ENCODE measurements around the gene DNAH3. TPM values are rescaled to one million over a fixed set of nuclear protein-coding genes. Genes with fewer than 3 reads are reported as not detected.

The DNAH3 gene
- total RNA-seq, 1 experiment from 2014 or later, result 0.57 TPM

GRCh38 chr16:21081329-21081728, 69.3 kb downstream of the DNAH3 start (continued):
- TF ChIP-seq IRF1 (CRISPR knock-in tag; IDR thresholded peaks at IDR 0.05) (no peak), MXD4 (CRISPR knock-in tag; IDR thresholded peaks at IDR 0.05; ENCODE audit: borderline replicate concordance) (no peak), ZNF396 (CRISPR knock-in tag; IDR thresholded peaks at IDR 0.05; ENCODE audit: borderline replicate concordance) (no peak), ATF1 (CRISPR knock-in tag; IDR thresholded peaks at IDR 0.05) (no peak), TEAD1 (CRISPR knock-in tag; IDR thresholded peaks at IDR 0.05) (no peak), USF1 (CRISPR knock-in tag; IDR thresholded peaks at IDR 0.05) (no peak), ERG (CRISPR knock-in tag; IDR thresholded peaks at IDR 0.05) (no peak), MYBL2 (CRISPR knock-in tag; IDR thresholded peaks at IDR 0.05) (no peak)

GRCh38 chr16:21078563-21078962, 72.1 kb downstream of the DNAH3 start:
- Mint-ChIP-seq H3K4me3 (no peak overlapping the region), H3K36me3 (peaks cover 4% of the 10 kb centered on the region; the same call in 1 of the 2 replicates), H3K9me3 (peaks cover 10% of the 10 kb centered on the region), H3K27ac (no peak overlapping the region), H3K4me1 (0 out of 2 replicates have a peak, but pooled peaks cover 1% of the 10 kb centered on the region), H3K27me3 (ENCODE audit: low read depth) (no peaks in the 10 kb centered on the region)
- POLR2A ChIA-PET, result no interaction called here
- TF ChIP-seq TEAD4 (CRISPR knock-in tag; IDR thresholded peaks at IDR 0.05) (no peak), E2F4 (CRISPR knock-in tag; IDR thresholded peaks at IDR 0.05; ENCODE audit: borderline replicate concordance, low read depth) (no peak), ZNF317 (CRISPR knock-in tag; IDR thresholded peaks at IDR 0.05; ENCODE audit: borderline replicate concordance, low read depth) (no peak), ERG (CRISPR knock-in tag; IDR thresholded peaks at IDR 0.05) (no peak)
- ATAC-seq, result no peak
- CTCF ChIA-PET, result interaction anchor here (0.6 kb wide), 1 partner anchor 178 kb away, joined by 3 read pairs; the partner anchor contains the start of genes DCUN1D3 and LYRM1
- no peak for DNase-seq (ENCODE audit: low spot score)

- no peak overlapping the region for H3K27ac Mint-ChIP-seq
- H3K4me1 Mint-ChIP-seq, result no peaks in the 10 kb centered on the region
- no peak for ATAC-seq
- ChIA-PET CTCF (no interaction called here), POLR2A (no interaction called here)
- H3K27me3 Mint-ChIP-seq (ENCODE audit: low read depth), result no peaks in the 10 kb centered on the region
- H3K9me3 Mint-ChIP-seq, result peaks cover 10% of the 10 kb centered on the region
- H3K4me3 Mint-ChIP-seq, result no peak overlapping the region
- peaks cover 4% of the 10 kb centered on the region; the same call in 1 of the 2 replicates for H3K36me3 Mint-ChIP-seq
- no peak for DNase-seq (ENCODE audit: low spot score)
- TF ChIP-seq ZNF532 (CRISPR knock-in tag; IDR thresholded peaks at IDR 0.05; ENCODE audit: borderline replicate concordance), result no peak
- TF ChIP-seq ZNF281 (CRISPR knock-in tag; IDR thresholded peaks at IDR 0.05), result no peak
- TF ChIP-seq SP1 (CRISPR knock-in tag; conservative IDR thresholded peaks at IDR 0.05), result no peak
- no peak for TF ChIP-seq TEAD1 (CRISPR knock-in tag; IDR thresholded peaks at IDR 0.05)
- no peak for TF ChIP-seq ZBTB43 (CRISPR knock-in tag; IDR thresholded peaks at IDR 0.05)
Observed at GRCh38 chr16:21076186-21076883, 74.3 kb downstream of the DNAH3 start.
